ENCODE measurements around the gene GPC3. TPM values are rescaled to one million over a fixed set of nuclear protein-coding genes. Genes with fewer than 3 reads are reported as not detected.
"Not testable (repeated sequence)": the region's sequence is repeated elsewhere in the genome, so short reads cannot be mapped to it uniquely, and the experiment has no call there.

GPC3 gene
- total RNA-seq, 4 donors from 2014 or later: 4.9 to 10.9 (median 9.2) TPM

DNA sequence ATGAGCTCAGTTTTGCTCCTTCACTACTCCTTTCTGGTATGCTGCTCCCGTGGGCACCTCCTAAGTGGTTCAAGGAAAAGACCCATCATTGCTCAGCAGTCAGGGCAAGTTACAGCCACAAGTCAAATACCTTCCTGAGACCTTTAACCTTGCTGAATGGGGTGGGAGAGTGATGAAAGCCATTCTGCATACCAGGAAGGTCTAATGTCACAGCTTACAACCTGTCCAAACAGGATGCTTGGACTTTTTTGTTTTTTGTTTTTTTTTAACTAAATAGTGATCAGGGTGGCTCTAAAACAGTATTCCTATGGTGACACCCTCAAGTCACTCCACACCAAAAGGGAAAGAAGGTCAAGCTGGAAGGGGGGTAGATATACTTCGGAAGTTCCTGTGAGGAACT is 93.1 kb downstream of the GPC3 start:
- no peak overlapping the region for H3K27ac ChIP-seq
- no peaks in the 10 kb centered on the region for H3K4me1 ChIP-seq
- no peak for DNase-seq (ENCODE audit: low spot score in 2 of 2)
- no peaks in the 10 kb centered on the region for H3K27me3 ChIP-seq
- no peak overlapping the region for H3K4me3 ChIP-seq
- H3K36me3 ChIP-seq: no peaks in the 10 kb centered on the region
- no peaks in the 10 kb centered on the region for H3K9me3 ChIP-seq
- WGBS: 74% methylated on average over 2 of the region's 2 CpGs
- TF ChIP-seq POLR2AphosphoS5 (IDR thresholded peaks at IDR 0.05): no peak
- TF ChIP-seq, protein P1, sequence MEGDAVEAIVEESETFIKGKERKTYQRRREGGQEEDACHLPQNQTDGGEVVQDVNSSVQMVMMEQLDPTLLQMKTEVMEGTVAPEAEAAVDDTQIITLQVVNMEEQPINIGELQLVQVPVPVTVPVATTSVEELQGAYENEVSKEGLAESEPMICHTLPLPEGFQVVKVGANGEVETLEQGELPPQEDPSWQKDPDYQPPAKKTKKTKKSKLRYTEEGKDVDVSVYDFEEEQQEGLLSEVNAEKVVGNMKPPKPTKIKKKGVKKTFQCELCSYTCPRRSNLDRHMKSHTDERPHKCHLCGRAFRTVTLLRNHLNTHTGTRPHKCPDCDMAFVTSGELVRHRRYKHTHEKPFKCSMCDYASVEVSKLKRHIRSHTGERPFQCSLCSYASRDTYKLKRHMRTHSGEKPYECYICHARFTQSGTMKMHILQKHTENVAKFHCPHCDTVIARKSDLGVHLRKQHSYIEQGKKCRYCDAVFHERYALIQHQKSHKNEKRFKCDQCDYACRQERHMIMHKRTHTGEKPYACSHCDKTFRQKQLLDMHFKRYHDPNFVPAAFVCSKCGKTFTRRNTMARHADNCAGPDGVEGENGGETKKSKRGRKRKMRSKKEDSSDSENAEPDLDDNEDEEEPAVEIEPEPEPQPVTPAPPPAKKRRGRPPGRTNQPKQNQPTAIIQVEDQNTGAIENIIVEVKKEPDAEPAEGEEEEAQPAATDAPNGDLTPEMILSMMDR (IDR thresholded peaks at IDR 0.05): no peak
- TF ChIP-seq POLR2A (IDR thresholded peaks at IDR 0.05): no peak
- no peak for TF ChIP-seq EP300 (IDR thresholded peaks at IDR 0.05)

DNA sequence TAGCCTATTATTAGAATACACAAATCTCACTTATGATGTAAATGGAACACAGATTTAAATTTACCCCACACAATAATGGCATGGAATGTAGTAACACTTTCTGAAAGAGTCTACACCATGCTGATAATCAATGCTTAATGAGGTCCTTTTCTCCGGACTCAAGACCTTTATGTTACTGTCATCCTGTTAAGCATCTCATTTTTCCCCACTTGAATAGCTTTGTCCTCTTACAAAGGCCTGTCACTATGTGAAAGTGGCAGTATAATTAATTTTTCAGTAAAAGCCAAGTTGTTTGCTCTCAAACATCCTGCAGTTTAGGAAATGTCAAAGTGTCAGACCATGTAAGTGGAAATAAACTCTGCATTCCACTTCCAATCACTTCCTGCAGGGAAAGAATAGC is 96.4 kb downstream of the GPC3 start:
- H3K27me3 ChIP-seq: no peaks in the 10 kb centered on the region
- no peak for DNase-seq (ENCODE audit: low spot score in 2 of 2)
- no peak overlapping the region for H3K27ac ChIP-seq
- H3K36me3 ChIP-seq: no peaks in the 10 kb centered on the region
- H3K4me1 ChIP-seq: no peaks in the 10 kb centered on the region
- TF ChIP-seq EP300 (IDR thresholded peaks at IDR 0.05) (no peak), POLR2AphosphoS5 (IDR thresholded peaks at IDR 0.05) (no peak), POLR2A (IDR thresholded peaks at IDR 0.05) (no peak)
- TF ChIP-seq, protein P1 (IDR thresholded peaks at IDR 0.05): no peak
- H3K4me3 ChIP-seq: no peak overlapping the region
- 80% methylated on average over 1 of the region's 1 CpG for WGBS
- H3K9me3 ChIP-seq: no peaks in the 10 kb centered on the region

DNA sequence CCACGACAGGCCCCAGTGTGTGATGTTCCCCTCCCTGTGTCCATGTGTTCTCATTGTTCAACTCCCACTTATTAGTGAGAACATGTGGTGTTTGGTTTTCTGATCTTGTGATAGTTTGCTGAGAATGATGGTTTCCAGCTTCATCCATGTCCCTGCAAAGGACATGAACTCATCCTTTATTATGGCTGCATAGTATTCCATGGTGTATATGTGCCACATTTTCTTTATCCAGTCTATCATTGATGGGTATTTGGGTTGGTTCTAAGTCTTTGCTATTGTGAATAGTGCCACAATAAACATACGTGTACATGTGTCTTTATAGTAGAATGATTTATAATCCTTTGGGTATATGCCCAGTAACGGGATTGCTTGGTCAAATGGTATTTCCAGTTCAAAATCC is 97.3 kb downstream of the GPC3 start:
- H3K36me3 ChIP-seq; DNase-seq (ENCODE audit: low spot score in 2 of 2); H3K4me3 ChIP-seq; H3K27me3 ChIP-seq; H3K9me3 ChIP-seq; H3K27ac ChIP-seq; H3K4me1 ChIP-seq: not testable (repeated sequence)
- 70% methylated on average over 3 of the region's 3 CpGs for WGBS

DNA sequence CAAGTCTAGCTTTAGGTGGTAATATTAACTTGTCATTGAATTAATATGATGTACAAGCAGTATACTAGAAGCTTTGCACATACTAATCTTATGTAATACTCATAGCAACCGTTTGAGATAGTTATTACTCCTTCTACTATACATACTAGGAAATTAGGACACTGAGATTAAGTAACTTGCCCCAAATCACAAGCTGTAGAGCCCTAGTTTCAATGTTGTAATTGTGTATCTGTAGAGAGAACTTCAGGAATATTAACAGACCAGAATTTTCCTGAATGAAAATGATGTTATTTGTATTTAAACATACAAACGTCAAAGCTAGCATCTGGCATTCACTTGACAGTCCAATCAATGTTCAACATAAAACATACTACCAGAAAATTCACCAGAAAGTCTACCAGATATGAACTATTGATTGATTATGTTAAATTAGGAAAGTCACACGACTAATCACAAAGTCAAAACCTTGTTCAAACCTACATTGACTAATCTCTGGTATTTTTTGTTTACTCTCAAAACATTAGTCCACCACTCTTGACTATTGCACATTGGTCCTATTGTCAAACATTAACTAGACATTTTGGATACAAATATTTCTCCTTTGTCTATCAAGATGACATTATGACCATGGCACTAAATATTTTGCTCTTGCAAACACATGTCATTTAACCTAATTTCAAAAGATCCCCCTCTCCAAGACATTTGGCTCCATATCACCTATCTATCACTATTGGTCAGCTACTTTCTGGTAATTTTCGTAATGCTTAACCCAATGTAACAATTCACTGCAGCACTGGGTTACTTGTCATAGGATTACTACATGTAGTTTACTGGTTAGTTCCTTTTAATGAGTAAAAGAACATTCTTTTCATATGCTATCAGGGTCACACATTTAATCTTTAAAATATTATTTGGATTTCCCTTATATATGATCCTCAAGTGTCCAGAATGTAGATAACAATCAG is 100.7 kb downstream of the GPC3 start:
- Histone ChIP-seq H3K4me1 (no peaks in the 10 kb centered on the region), H3K27ac (no peak overlapping the region), H3K27me3 (no peaks in the 10 kb centered on the region), H3K36me3 (no peaks in the 10 kb centered on the region), H3K9me3 (no peaks in the 10 kb centered on the region), H3K4me3 (no peak overlapping the region)
- 53% methylated on average over 4 of the region's 4 CpGs for WGBS
- TF ChIP-seq POLR2AphosphoS5 (IDR thresholded peaks at IDR 0.05) (no peak), POLR2A (IDR thresholded peaks at IDR 0.05) (no peak), EP300 (IDR thresholded peaks at IDR 0.05) (no peak)
- TF ChIP-seq, protein P1 (IDR thresholded peaks at IDR 0.05): no peak
- DNase-seq (ENCODE audit: low spot score in 2 of 2): no peak

DNA sequence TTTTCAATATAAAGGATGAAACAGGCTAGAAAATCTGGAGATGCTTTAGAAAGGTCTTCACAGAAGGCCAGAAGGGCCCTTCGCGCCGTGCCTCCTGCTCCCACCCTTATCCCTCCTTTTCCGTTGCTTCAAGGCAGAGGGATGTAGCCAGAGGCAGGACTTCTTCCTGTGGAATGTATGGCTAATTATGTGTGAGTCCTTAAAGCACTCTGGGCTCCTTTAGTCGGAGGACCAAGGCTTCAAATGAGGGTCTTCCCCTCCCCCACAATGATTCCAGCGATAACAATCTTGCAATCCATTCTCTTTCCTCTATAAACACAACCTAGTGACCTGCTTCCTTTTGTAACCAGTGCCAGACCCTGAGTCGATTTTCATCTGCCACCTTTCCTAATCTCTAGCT is 103.5 kb downstream of the GPC3 start:
- no peaks in the 10 kb centered on the region for H3K4me1 ChIP-seq
- no peak overlapping the region for H3K27ac ChIP-seq
- TF ChIP-seq POLR2A (IDR thresholded peaks at IDR 0.05) (no peak), POLR2AphosphoS5 (IDR thresholded peaks at IDR 0.05) (no peak), EP300 (IDR thresholded peaks at IDR 0.05) (no peak)
- TF ChIP-seq, protein P1 (IDR thresholded peaks at IDR 0.05): no peak
- no peaks in the 10 kb centered on the region for H3K36me3 ChIP-seq
- no peak overlapping the region for H3K4me3 ChIP-seq
- no peak for DNase-seq (ENCODE audit: low spot score in 2 of 2)
- 61% methylated on average over 7 of the region's 7 CpGs for WGBS
- H3K9me3 ChIP-seq: no peaks in the 10 kb centered on the region
- H3K27me3 ChIP-seq: no peaks in the 10 kb centered on the region

Measured in suprapubic skin (tissue), 4 donors.